Gastroesophageal sphincter (tissue), 4 donors: ENCODE results near the gene GMDS. TPM values are rescaled to one million over a fixed set of nuclear protein-coding genes. Genes with fewer than 3 reads are reported as not detected.
A peak's percentile ranks its signal among the peaks of the same experiment; 100 is the strongest.

ENCODE experiments used
- ATAC-seq: fragments of 150-250 bp; one replicate; pipeline ENCODE4 v1.9.1; 2016; ENCODE audit warnings: mild to moderate bottlenecking, moderate library complexity
- H3K27ac ChIP-seq, 4 donors: fragments of 200-600 bp; sonication (generic) in 3 of 4; 1 replicate in 3 of 4; 2 replicates in 1 of 4; pipeline ENCODE4 v1.5.1; 2016 to 2019
- H3K27me3 ChIP-seq: fragments of 200-600 bp; sonication (generic); one replicate; pipeline ENCODE4 v1.5.1; 2019
- H3K36me3 ChIP-seq, 2 donors: fragments of 200-600 bp; sonication (generic); one replicate each; pipeline ENCODE4 v1.5.1; 2019; ENCODE audit warnings: control low read depth in 1 of 2
- H3K4me1 ChIP-seq, 3 donors: fragments of 200-600 bp; sonication (generic); 1 replicate in 2 of 3; 2 replicates in 1 of 3; pipeline ENCODE4 v1.5.1; 2016 to 2019; ENCODE audit warnings: control low read depth in 2 of 3
- H3K4me3 ChIP-seq, 2 donors: fragments of 200-600 bp; sonication (generic); one replicate each; pipeline ENCODE4 v1.5.1; 2019; ENCODE audit warnings: mild to moderate bottlenecking in 1 of 2, moderate library complexity in 1 of 2
- H3K9me3 ChIP-seq, 3 donors: fragments of 200-600 bp; sonication (generic); one replicate each; pipeline ENCODE4 v1.5.1; 2017 to 2019; ENCODE audit warnings: control low read depth in 2 of 3
- CTCF ChIP-seq, 4 experiments: fragments of 200-600 bp in 2 of 4; fragments of 450-650 bp in 2 of 4; sonication (generic) in 1 of 4; IDR thresholded peaks; one replicate each; pipeline ENCODE4 v1.5.1; 2017 to 2019; ENCODE audit warnings: antibody characterized with exemption in 4 of 4, mild to moderate bottlenecking in 2 of 4, moderate library complexity in 2 of 4
- EP300 ChIP-seq: sonication (generic); formaldehyde crosslinking; IDR thresholded peaks from one replicate; pipeline ENCODE4 v1.6.1; 2017; ENCODE audit warnings: antibody characterized with exemption, mild to moderate bottlenecking
- POLR2A ChIP-seq, 2 donors: fragments of 450-650 bp; IDR thresholded peaks; one replicate each; pipeline ENCODE4 v1.6.1; 2017; ENCODE audit warnings: antibody characterized with exemption in 2 of 2, mild to moderate bottlenecking in 2 of 2, moderate library complexity in 1 of 2
- POLR2AphosphoS5 ChIP-seq: sonication (generic); formaldehyde crosslinking; IDR thresholded peaks from one replicate; pipeline ENCODE4 v1.6.1; 2017; ENCODE audit warnings: antibody characterized with exemption
- WGBS, 2 donors: methylation state at CpG; one replicate each; pipeline ENCODE4 v1.1.5; 2018; ENCODE audit warnings: low coverage in 1 of 2; 5-methylcytosine and 5-hydroxymethylcytosine counted together
- total RNA-seq, 4 donors: library from RNA; depleted of rRNA; stranded (reverse); fragments of >200 nt; gene quantifications; one replicate each; pipeline ENCODE4 v1.1.0, GENCODE V29; 2016

GMDS gene
- total RNA-seq, 4 donors from 2014 or later: 5.0 to 14.7 (median 6.4) TPM

DNA sequence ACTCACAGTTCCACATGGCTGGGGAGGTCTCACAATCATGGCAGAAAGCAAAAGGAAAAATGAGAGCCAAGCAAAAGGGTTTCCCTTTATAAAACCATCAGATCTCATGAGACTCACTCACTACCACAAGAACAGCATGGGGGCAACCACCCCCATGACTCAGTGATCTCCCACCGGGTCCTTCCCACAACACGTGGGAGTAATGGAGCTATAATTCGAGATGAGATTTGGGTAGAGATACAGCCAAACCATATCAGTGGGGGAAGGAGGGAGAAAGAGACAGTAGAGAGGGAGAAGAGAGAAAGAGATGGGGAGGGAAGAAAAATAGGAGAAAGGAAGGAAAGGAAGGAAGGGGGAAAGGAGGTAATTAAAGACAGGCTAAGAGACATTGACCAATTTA, 30.1 kb downstream of the GMDS start:
- TF ChIP-seq POLR2A (IDR thresholded peaks at IDR 0.05) (no peak), POLR2AphosphoS5 (no peak), CTCF (IDR thresholded peaks at IDR 0.05) (no peak), EP300 (no peak)

DNA sequence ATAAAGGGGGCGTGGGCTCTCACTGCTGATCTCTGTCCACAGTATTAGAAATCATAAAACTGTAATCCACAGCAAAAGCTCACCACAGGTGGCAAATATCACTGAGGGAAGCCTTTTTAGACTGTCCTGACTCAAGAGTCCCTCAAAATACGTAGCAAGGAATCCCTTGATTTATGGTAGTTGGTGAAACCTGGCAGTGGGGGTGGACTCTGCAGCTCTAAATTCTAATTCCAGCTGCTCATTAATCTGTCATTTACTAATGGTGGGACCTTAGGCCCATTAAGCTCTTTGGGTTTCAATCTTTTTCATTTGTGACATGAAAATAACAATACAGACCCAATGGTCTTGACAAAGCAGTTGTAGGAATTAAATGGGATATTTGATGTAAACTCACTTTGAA, 32.3 kb downstream of the GMDS start:
- ATAC-seq: no peak
- 67 to 78% methylated on average over 1 to 2 of the region's 2 CpGs for WGBS, 2 donors
- Histone ChIP-seq H3K27me3 (no peaks in the 10 kb centered on the region), H3K27ac (no peak overlapping the region), H3K36me3 (no peaks in the 10 kb centered on the region), H3K4me1 (no peaks in the 10 kb centered on the region), H3K9me3 (no peaks in the 10 kb centered on the region), H3K4me3 (no peak overlapping the region)
- no peak for TF ChIP-seq CTCF (IDR thresholded peaks at IDR 0.05)

More for the DNA sequence above, 30.1 kb downstream of the GMDS start:
- 52 to 74% methylated on average over 2 to 3 of the region's 3 CpGs for WGBS, 2 donors
- no peak overlapping the region for H3K27ac ChIP-seq
- H3K4me1 ChIP-seq: no peaks in the 10 kb centered on the region
- no peaks in the 10 kb centered on the region for H3K36me3 ChIP-seq
- no peaks in the 10 kb centered on the region for H3K27me3 ChIP-seq
- no peak overlapping the region for H3K4me3 ChIP-seq
- no peak for ATAC-seq
- no peaks in the 10 kb centered on the region for H3K9me3 ChIP-seq

DNA sequence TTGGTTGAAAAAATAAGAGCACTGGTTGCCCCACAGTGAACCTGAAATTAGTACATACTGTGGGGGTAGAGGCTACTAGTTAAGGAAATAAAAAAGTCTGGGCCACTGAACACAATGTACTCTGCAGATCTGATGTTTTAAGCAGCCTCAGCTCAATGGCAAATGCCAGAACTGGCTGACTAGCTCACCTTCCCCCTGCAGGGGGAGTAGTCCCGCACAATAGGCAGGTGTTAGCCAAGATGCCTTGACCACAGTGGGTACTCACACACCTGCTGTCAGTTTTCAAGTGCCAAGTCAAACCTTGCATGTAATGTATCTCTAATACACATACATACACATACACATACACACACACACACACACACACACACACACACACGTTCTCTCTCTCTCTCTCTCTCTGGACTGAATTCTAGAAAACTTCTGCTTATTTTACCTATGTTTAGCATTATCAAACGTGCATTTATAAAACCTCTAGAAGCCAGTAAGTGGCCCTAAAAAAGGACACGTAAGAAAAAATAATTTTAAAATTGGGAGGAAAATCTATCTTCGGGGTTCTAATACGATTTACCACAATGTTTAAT, 36.1 kb downstream of the GMDS start:
- H3K27ac ChIP-seq: no peak overlapping the region
- TF ChIP-seq POLR2A (IDR thresholded peaks at IDR 0.05): no peak
- peak in 2 of 4 experiments; percentile 22 to 44 for TF ChIP-seq CTCF (IDR thresholded peaks at IDR 0.05)
- WGBS, 2 donors: 65 to 77% methylated on average over 4 to 6 of the region's 6 CpGs
- no peaks in the 10 kb centered on the region for H3K36me3 ChIP-seq
- H3K27me3 ChIP-seq: no peaks in the 10 kb centered on the region
- H3K9me3 ChIP-seq: peaks cover 0 to 6% (median 0%) of the 10 kb centered on the region in 3 donors
- no peak overlapping the region for H3K4me3 ChIP-seq
- no peak for ATAC-seq
- no peaks in the 10 kb centered on the region for H3K4me1 ChIP-seq

DNA sequence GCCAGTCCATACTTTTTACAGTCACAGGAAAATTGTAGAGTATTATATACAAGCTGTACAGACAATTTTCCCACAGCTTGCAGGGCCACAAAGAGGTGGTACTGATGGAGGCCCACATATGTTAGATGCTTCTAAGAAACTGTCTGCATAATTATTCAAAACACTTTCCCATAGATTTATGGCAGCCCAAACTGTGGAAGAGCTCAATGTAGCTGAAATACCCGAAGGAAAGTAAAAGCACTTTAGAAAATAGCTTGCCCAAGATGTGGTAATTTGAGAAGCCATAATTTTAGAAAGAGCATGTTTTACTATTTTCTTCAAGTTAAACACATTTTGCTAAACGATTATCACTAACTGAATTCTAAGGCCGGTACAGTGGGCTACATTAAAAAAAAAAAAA, 36.9 kb downstream of the GMDS start:
- Histone ChIP-seq H3K36me3 (no peaks in the 10 kb centered on the region), H3K4me1 (no peaks in the 10 kb centered on the region), H3K4me3 (no peak overlapping the region), H3K27ac (no peak overlapping the region), H3K9me3 (peaks cover 0 to 6% (median 0%) of the 10 kb centered on the region in 3 donors), H3K27me3 (no peaks in the 10 kb centered on the region)
- ATAC-seq: no peak
- 78 to 90% methylated on average over 3 of the region's 3 CpGs for WGBS, 2 donors
- TF ChIP-seq EP300 (no peak), POLR2AphosphoS5 (no peak), POLR2A (IDR thresholded peaks at IDR 0.05) (no peak), CTCF (IDR thresholded peaks at IDR 0.05) (no peak)

- Histone ChIP-seq H3K4me1 (no peaks in the 10 kb centered on the region), H3K27ac (no peak overlapping the region), H3K9me3 (peaks cover 0 to 6% (median 0%) of the 10 kb centered on the region in 3 donors), H3K36me3 (no peaks in the 10 kb centered on the region), H3K27me3 (no peaks in the 10 kb centered on the region), H3K4me3 (no peak overlapping the region)
- ATAC-seq: no peak
- 84 to 90% methylated on average over 3 of the region's 3 CpGs for WGBS, 2 donors
- TF ChIP-seq EP300 (no peak), POLR2AphosphoS5 (no peak), POLR2A (IDR thresholded peaks at IDR 0.05) (no peak), CTCF (IDR thresholded peaks at IDR 0.05) (no peak)
These were observed 40.0 kb downstream of the GMDS start for GRCh38 chr6:2205396-2205795.
